K562 (cell line): ENCODE results near the gene CENPX. TPM values are rescaled to one million over a fixed set of nuclear protein-coding genes. Genes with fewer than 3 reads are reported as not detected.

Experiments used
- CBFA2T3 ChIP-seq: fragments of 450-650 bp; IDR thresholded peaks from 2 replicates; pipeline ENCODE4 v1.6.1; 2017
- CTBP1 ChIP-seq: fragments of 450-650 bp; IDR thresholded peaks from 2 replicates; pipeline ENCODE4 v1.6.1; 2016; ENCODE audit warnings: borderline replicate concordance
- EGR1 ChIP-seq: fragments of 450-650 bp; conservative IDR thresholded peaks from 2 replicates; pipeline ENCODE4 v1.6.1; 2017; ENCODE audit warnings: mild to moderate bottlenecking
- GATAD2A ChIP-seq: fragments of 450-650 bp; IDR thresholded peaks from 2 replicates; pipeline ENCODE4 v1.6.1; 2017
- KLF1 ChIP-seq: fragments of 450-650 bp; IDR thresholded peaks from 2 replicates; pipeline ENCODE4 v1.6.1; 2016; ENCODE audit warnings: missing genetic modification characterization, missing compliant biosample characterization
- NRF1 ChIP-seq, 2 experiments: fragments of 450-650 bp; IDR thresholded peaks in 1 of 2; conservative IDR thresholded peaks in 1 of 2; 2 replicates each; pipeline ENCODE4 v1.6.1; 2014; ENCODE audit warnings: mild to moderate bottlenecking in 2 of 2
- U2AF1 ChIP-seq: fragments of 200-400 bp; formaldehyde crosslinking; optimal IDR thresholded peaks from 2 replicates; pipeline ENCODE3; 2017; ENCODE audit warnings: mild to moderate bottlenecking, low read depth, low read length, moderate library complexity
- ZBTB17 ChIP-seq: fragments of 450-650 bp; formaldehyde crosslinking; IDR thresholded peaks from 2 replicates; pipeline ENCODE4 v1.4.0; 2020; ENCODE audit warnings: mild to moderate bottlenecking
- ZNF175 ChIP-seq: fragments of 200-800 bp; sonication (Bioruptor generic); IDR thresholded peaks from 2 replicates; pipeline ENCODE4 v1.6.1; 2016; ENCODE audit warnings: low read depth, mild to moderate bottlenecking, missing genetic modification characterization, missing compliant biosample characterization
- ZNF79 ChIP-seq: fragments of 250-450 bp; sonication (Bioruptor Pico); IDR thresholded peaks from 2 replicates; pipeline ENCODE4 v1.4.0; 2020; ENCODE audit warnings: low read depth, mild to moderate bottlenecking, moderate library complexity
- polyA plus RNA-seq, 8 experiments: library from polyadenylated mRNA; depleted of rRNA in 4 of 8; stranded (reverse) in 5 of 8; unstranded in 3 of 8; fragments of >200 nt; fragmentation: Nextera tagmentation in 2 of 8; fragmentation: Illumina TruSeq in 1 of 8; extraction: Ambion mirVana in 2 of 8; extraction: Trizol in 1 of 8; gene quantifications; 2 replicates each; pipeline versions ENCODE4 v1.2.1 to v1.2.3, GENCODE V29; 2011 to 2014; ENCODE audit warnings: inconsistent platforms in 1 of 8, missing spikeins in 1 of 8
- total RNA-seq, 7 experiments: library from RNA; depleted of rRNA in 6 of 7; stranded (reverse); fragments of >200 nt in 6 of 7; fragmentation: Illumina TruSeq in 2 of 7; extraction: Trizol in 2 of 7; gene quantifications; 2 replicates each; pipeline versions ENCODE4 v1.2.1 to v1.2.3, GENCODE V29; 2011 to 2021; ENCODE audit warnings: low replicate concordance in 1 of 7
- TF ChIP-seq, protein P1 (sequence below): fragments of 250-450 bp; sonication (Bioruptor Pico); IDR thresholded peaks from 2 replicates; pipeline ENCODE4 v1.4.0; 2020
- TF ChIP-seq, protein P2 (sequence below), 2 experiments: fragments of 250-450 bp in 1 of 2; fragments of 450-650 bp in 1 of 2; sonication (Bioruptor Pico) in 1 of 2; IDR thresholded peaks; 2 replicates each; pipeline versions ENCODE4 v1.6.1 to v1.8.0; 2016 to 2021; ENCODE audit warnings: mild to moderate bottlenecking in 2 of 2, moderate library complexity in 2 of 2, missing compliant biosample characterization in 1 of 2, missing genetic modification characterization in 1 of 2
- TF ChIP-seq, protein P3 (sequence below): fragments of 250-450 bp; sonication (Bioruptor Pico); IDR thresholded peaks from 2 replicates; pipeline ENCODE4 v1.9.0; 2021; ENCODE audit warnings: mild to moderate bottlenecking, inconsistent platforms
- TF ChIP-seq, protein P4 (sequence below): conservative IDR thresholded peaks from 2 replicates; pipeline ENCODE4 v1.6.1; 2011; ENCODE audit warnings: low read depth, mild to moderate bottlenecking, low read length; ENCODE audit not compliant: control insufficient read depth

The CENPX gene
- total and polyA plus RNA-seq, 9 of the 15 experiments (the other 6 are each of a cell fraction or from before 2014, with no cell fraction given) = 32.7 to 352 (median 127) TPM

DNA sequence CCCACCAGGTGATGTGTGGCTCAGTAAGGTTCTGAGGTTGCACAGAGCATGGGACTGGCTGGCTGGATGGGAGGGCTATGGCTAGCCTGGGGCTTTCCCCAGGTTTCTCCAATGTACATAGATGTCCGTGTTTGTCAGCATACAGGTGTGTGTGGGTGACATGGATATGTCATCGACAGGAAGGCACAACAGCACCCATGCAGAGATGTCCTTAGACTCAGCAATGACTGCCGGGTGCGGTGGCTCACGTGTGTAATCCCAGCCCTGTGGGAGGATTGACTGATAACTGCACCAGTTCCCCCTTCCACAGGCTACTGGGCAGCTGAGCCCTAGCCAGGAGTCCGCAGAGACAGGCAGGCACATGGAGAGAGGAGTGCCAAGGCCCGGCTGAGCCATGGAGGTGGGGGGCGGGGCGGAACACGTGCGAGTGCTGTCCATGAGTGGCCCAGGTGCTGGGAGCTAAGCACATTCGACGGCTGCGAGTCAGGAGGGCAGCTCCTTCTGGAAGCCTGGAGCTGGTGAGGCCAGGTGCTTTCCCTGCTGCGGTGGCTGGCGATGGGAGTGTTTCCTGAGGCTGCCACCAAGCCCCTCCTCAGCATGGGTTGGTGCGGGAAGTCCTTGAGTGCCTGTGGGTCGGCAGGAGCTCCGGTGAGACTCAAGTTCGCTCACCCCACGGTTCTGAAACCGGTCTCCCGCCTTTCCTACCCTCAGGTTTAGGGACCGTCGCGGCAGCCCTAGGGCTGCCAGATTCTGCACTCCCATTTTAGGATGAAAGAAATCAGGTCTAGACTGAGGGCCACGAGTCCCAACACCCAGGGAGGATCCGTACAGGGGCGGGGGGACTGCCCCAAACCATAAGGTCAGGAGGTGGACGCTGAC lies 46.1 kb downstream of the CENPX start (continued):
- TF ChIP-seq ZNF79 (CRISPR knock-in tag) (0 out of 2 replicates have a peak, but pooled peaks have one; percentile 48), CBFA2T3 (0 out of 2 replicates have a peak, but pooled peaks have one; percentile 6), U2AF1 (no peak), ZNF175 (CRISPR knock-in tag) (0 out of 2 replicates have a peak, but pooled peaks have one; percentile 55), ZBTB17 (CRISPR knock-in tag) (0 out of 2 replicates have a peak, but pooled peaks have one; percentile 27), GATAD2A (no peak), KLF1 (tag) (0 out of 2 replicates have a peak, but pooled peaks have one; percentile 33), CTBP1 (peak; percentile 50; the same call in 1 of the 2 replicates), EGR1 (0 out of 2 replicates have a peak, but pooled peaks have one; percentile 3), NRF1 (conservative IDR thresholded peaks at IDR 0.05 in 1 of 2, IDR thresholded peaks at IDR 0.05 in 1 of 2) (0 out of 4 replicates have a peak, but pooled peaks of 1 of the 2 experiments have one; percentile 5)
- TF ChIP-seq, protein P1, sequence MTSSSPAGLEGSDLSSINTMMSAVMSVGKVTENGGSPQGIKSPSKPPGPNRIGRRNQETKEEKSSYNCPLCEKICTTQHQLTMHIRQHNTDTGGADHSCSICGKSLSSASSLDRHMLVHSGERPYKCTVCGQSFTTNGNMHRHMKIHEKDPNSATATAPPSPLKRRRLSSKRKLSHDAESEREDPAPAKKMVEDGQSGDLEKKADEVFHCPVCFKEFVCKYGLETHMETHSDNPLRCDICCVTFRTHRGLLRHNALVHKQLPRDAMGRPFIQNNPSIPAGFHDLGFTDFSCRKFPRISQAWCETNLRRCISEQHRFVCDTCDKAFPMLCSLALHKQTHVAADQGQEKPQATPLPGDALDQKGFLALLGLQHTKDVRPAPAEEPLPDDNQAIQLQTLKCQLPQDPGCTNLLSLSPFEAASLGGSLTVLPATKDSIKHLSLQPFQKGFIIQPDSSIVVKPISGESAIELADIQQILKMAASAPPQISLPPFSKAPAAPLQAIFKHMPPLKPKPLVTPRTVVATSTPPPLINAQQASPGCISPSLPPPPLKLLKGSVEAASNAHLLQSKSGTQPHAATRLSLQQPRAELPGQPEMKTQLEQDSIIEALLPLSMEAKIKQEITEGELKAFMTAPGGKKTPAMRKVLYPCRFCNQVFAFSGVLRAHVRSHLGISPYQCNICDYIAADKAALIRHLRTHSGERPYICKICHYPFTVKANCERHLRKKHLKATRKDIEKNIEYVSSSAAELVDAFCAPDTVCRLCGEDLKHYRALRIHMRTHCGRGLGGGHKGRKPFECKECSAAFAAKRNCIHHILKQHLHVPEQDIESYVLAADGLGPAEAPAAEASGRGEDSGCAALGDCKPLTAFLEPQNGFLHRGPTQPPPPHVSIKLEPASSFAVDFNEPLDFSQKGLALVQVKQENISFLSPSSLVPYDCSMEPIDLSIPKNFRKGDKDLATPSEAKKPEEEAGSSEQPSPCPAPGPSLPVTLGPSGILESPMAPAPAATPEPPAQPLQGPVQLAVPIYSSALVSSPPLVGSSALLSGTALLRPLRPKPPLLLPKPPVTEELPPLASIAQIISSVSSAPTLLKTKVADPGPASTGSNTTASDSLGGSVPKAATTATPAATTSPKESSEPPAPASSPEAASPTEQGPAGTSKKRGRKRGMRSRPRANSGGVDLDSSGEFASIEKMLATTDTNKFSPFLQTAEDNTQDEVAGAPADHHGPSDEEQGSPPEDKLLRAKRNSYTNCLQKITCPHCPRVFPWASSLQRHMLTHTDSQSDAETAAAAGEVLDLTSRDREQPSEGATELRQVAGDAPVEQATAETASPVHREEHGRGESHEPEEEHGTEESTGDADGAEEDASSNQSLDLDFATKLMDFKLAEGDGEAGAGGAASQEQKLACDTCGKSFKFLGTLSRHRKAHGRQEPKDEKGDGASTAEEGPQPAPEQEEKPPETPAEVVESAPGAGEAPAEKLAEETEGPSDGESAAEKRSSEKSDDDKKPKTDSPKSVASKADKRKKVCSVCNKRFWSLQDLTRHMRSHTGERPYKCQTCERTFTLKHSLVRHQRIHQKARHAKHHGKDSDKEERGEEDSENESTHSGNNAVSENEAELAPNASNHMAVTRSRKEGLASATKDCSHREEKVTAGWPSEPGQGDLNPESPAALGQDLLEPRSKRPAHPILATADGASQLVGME = 0 out of 2 replicates have a peak, but pooled peaks have one; percentile 25
- TF ChIP-seq, protein P2, sequence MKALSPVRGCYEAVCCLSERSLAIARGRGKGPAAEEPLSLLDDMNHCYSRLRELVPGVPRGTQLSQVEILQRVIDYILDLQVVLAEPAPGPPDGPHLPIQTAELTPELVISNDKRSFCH (CRISPR knock-in tag; IDR thresholded peaks at IDR 0.05) = no peak
- TF ChIP-seq, protein P2 (tag; IDR thresholded peaks at IDR 0.05) = peak; percentile 62
- TF ChIP-seq, protein P3, sequence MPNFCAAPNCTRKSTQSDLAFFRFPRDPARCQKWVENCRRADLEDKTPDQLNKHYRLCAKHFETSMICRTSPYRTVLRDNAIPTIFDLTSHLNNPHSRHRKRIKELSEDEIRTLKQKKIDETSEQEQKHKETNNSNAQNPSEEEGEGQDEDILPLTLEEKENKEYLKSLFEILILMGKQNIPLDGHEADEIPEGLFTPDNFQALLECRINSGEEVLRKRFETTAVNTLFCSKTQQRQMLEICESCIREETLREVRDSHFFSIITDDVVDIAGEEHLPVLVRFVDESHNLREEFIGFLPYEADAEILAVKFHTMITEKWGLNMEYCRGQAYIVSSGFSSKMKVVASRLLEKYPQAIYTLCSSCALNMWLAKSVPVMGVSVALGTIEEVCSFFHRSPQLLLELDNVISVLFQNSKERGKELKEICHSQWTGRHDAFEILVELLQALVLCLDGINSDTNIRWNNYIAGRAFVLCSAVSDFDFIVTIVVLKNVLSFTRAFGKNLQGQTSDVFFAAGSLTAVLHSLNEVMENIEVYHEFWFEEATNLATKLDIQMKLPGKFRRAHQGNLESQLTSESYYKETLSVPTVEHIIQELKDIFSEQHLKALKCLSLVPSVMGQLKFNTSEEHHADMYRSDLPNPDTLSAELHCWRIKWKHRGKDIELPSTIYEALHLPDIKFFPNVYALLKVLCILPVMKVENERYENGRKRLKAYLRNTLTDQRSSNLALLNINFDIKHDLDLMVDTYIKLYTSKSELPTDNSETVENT (CRISPR knock-in tag) = peak; percentile 20; the same call in 1 of the 2 replicates
- TF ChIP-seq, protein P4, sequence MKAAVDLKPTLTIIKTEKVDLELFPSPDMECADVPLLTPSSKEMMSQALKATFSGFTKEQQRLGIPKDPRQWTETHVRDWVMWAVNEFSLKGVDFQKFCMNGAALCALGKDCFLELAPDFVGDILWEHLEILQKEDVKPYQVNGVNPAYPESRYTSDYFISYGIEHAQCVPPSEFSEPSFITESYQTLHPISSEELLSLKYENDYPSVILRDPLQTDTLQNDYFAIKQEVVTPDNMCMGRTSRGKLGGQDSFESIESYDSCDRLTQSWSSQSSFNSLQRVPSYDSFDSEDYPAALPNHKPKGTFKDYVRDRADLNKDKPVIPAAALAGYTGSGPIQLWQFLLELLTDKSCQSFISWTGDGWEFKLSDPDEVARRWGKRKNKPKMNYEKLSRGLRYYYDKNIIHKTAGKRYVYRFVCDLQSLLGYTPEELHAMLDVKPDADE = no peak
